Kidney epithelial cell (primary cell): ENCODE measurements around the gene PIAS1. TPM values are rescaled to one million over a fixed set of nuclear protein-coding genes. Genes with fewer than 3 reads are reported as not detected.
"Not testable (repeated sequence)": the region's sequence is repeated elsewhere in the genome, so short reads cannot be mapped to it uniquely, and the experiment has no call there.

Experiments used
- DNase-seq: peaks from one replicate; pipeline ENCODE4 v3.0.0-alpha.2; 2010; ENCODE audit warnings: low read depth
- H3K27me3 ChIP-seq: 2 replicates; pipeline ENCODE4 v1.6.0; 2011; ENCODE audit warnings: low read length; ENCODE audit not compliant: control insufficient read depth, insufficient read depth
- H3K36me3 ChIP-seq: 2 replicates; pipeline ENCODE4 v1.5.1; 2011; ENCODE audit warnings: low read length; ENCODE audit not compliant: control insufficient read depth, insufficient read depth
- H3K4me3 ChIP-seq: 2 replicates; pipeline ENCODE4 v1.5.1; 2011; ENCODE audit warnings: low read depth, mild to moderate bottlenecking, control low read depth, low read length
- CTCF ChIP-seq: IDR thresholded peaks from 2 replicates; pipeline ENCODE4 v1.5.1; 2011; ENCODE audit warnings: mild to moderate bottlenecking, moderate library complexity, low read length, control low read depth, inconsistent platforms; ENCODE audit not compliant: insufficient read depth, poor library complexity, severe bottlenecking
- total RNA-seq: library from RNA; depleted of rRNA; stranded (reverse); fragments of >200 nt; gene quantifications from 2 replicates; pipeline ENCODE4 v1.2.3, GENCODE V29; 2015

PIAS1 gene
- total RNA-seq, 1 donor from 2014 or later: 8.6 TPM

GRCh38 chr15:68200016-68200861 is 146.1 kb downstream of the PIAS1 start:
- no peak for DNase-seq
- no peaks in the 10 kb centered on the region for H3K36me3 ChIP-seq
- no peak overlapping the region for H3K4me3 ChIP-seq
- no peaks in the 10 kb centered on the region for H3K27me3 ChIP-seq
- no peak for TF ChIP-seq CTCF

DNA sequence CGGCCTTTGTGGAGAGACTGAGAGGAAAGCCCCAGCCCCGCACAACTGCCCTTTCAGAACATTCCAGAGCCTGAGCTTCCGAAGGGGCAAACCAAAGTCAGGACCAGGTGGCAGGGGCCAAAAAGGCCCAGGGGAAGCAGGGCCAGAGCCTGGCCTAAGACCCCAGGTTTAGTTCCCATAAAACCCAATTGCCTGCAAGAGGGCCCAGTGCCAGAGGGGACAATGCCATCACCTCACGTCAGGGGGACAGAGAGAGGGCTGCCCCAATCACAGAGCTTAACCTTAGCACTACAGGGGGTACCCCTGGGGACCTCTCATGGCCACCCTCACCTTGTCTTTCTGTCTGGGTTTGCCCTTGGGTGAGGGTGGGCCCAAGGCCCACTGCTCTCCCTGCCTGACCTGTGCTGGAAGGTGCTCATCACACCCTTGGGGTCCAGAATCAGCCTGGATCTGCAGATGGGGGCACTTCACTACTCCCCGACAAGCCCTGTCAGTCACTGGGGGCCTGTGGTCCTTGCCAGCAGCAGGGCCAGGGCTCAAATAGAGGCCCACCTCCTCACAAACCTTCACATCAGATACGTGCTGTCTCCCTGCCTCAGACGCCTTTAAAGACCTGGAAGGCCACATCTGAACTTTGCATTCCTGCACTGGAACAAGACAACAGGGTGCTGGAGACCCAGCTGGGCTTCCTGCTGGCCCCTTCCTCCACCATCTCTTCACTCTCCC is 147.2 kb downstream of the PIAS1 start:
- DNase-seq: no peak

DNA sequence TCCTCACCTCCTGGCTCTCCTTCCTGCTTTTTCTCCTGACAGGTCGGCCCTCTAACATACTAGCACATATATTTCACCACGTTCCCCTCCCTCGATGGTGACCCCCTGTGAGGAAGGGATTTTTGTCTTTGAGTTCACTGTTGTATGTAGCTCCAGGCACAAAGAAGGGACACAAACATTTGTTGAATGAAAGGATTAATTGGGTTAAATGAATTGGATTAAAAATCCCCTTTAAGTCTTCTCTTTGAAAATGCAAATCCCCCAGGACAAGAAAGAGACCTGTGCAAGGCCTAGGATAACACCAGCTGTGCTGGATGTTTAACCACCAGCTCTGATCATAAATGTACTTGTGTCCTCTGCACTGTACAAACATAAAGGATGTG is 147.8 kb downstream of the PIAS1 start:
- H3K36me3 ChIP-seq: no peaks in the 10 kb centered on the region
- no peaks in the 10 kb centered on the region for H3K27me3 ChIP-seq
- no peak overlapping the region for H3K4me3 ChIP-seq
- DNase-seq: no peak
- TF ChIP-seq CTCF: no peak

More for the DNA sequence above, 147.2 kb downstream of the PIAS1 start:
- Histone ChIP-seq H3K36me3 (no peaks in the 10 kb centered on the region), H3K27me3 (no peaks in the 10 kb centered on the region), H3K4me3 (no peak overlapping the region)
- TF ChIP-seq CTCF: no peak

DNA sequence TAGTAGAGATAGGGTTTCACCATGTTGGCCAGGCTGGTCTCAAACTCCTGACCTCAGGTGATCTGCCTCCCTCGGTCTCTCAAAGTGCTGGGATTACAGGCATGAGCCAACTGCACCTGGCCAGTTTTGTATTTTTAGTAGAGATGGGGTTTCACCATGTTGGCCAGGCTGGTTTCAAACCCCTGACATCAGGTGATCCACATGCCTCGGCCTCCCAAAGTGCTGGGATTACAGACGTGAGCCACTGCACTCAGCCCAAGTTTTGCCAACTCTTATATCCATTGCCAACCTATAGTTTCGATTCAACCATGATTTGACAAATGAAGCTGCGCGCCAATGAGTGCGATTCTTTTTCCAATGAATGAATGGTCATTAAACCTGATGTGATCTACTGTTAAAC is 148.9 kb downstream of the PIAS1 start:
- not testable (repeated sequence) for H3K36me3 ChIP-seq, DNase-seq

DNA sequence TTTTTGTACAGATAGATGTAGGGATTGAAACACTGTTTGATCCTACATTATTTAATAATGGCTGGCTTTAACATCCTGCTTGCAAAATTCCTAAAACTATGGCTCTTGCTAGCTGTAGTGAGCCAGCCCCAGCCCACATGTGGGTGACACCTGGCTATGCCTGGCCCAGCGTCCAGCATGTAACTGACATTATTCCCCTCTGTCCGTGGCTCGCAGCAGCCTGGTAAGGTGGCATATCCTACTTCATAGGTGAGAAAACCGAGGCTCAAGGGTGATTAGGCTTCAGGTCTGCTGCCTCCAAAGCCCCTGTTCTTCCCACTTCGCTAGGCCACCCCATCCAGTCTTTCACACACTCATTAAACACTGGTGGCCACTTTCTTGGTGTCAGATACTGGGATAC is 149.4 kb downstream of the PIAS1 start:
- H3K36me3 ChIP-seq: peaks cover 1% of the 10 kb centered on the region
- no peaks in the 10 kb centered on the region for H3K27me3 ChIP-seq
- H3K4me3 ChIP-seq: no peak overlapping the region
- TF ChIP-seq CTCF: no peak
- no peak for DNase-seq

More for the DNA sequence above, 148.9 kb downstream of the PIAS1 start:
- H3K27me3 ChIP-seq, H3K4me3 ChIP-seq: not testable (repeated sequence)

DNA sequence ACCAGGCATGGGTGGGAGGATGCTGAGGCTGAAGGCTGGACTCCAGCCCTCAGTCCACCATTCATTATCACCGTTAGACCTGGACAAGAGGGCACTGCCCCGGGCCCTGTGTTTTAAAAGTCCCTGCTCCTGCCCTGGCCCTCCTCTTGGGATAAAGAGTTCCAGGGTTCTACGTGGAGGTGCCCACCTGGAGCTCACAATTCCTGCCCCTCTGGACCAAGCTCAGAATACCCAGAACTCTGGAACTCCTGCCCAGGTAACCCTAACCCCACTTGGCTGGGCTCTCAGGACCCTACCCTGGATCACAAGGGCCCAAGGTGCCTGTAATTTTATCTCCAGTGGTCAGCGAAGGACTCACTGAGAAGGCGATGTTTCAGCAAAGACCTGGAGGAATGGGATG is 149.8 kb downstream of the PIAS1 start:
- H3K4me3 ChIP-seq: no peak overlapping the region
- H3K27me3 ChIP-seq: no peaks in the 10 kb centered on the region
- TF ChIP-seq CTCF: no peak
- no peak for DNase-seq
- H3K36me3 ChIP-seq: peaks cover 1% of the 10 kb centered on the region
